GM23248 (cell line): ENCODE data around the gene ALOX15. TPM values are rescaled to one million over a fixed set of nuclear protein-coding genes. Genes with fewer than 3 reads are reported as not detected.

Source experiments
- DNase-seq: peaks from one replicate; pipeline ENCODE4 v3.0.0-alpha.2; 2015
- H2AFZ ChIP-seq: fragments of 200-600 bp; sonication (generic); 2 replicates; pipeline ENCODE4 v1.6.1; 2016; ENCODE audit warnings: antibody characterized with exemption
- H3F3A ChIP-seq: fragments of 200-600 bp; sonication (generic); 2 replicates; pipeline ENCODE4 v1.6.1; 2016; ENCODE audit warnings: mild to moderate bottlenecking, antibody characterized with exemption, mixed run types; ENCODE audit not compliant: insufficient read depth
- H3K27ac ChIP-seq: fragments of 200-600 bp; sonication (generic); 2 replicates; pipeline ENCODE4 v1.5.1; 2016; ENCODE audit warnings: mild to moderate bottlenecking
- H3K27me3 ChIP-seq: fragments of 200-600 bp; sonication (generic); replicated peaks from 2 replicates; pipeline ENCODE4 v1.6.1; 2016; ENCODE audit warnings: mild to moderate bottlenecking; ENCODE audit not compliant: insufficient read depth
- H3K36me3 ChIP-seq: fragments of 200-600 bp; sonication (generic); 2 replicates; pipeline ENCODE4 v1.6.1; 2016; ENCODE audit warnings: low read depth, mild to moderate bottlenecking
- H3K4me1 ChIP-seq: fragments of 200-600 bp; sonication (generic); 2 replicates; pipeline ENCODE4 v1.6.1; 2016; ENCODE audit warnings: mild to moderate bottlenecking; ENCODE audit not compliant: insufficient read depth
- H3K4me2 ChIP-seq: fragments of 200-600 bp; sonication (generic); one replicate; pipeline ENCODE4 v1.6.1; 2016; ENCODE audit warnings: mild to moderate bottlenecking; ENCODE audit not compliant: unreplicated experiment
- H3K4me3 ChIP-seq: fragments of 200-600 bp; sonication (generic); 2 replicates; pipeline ENCODE4 v1.5.1; 2016; ENCODE audit warnings: mild to moderate bottlenecking
- H3K79me2 ChIP-seq: fragments of 200-600 bp; sonication (generic); 2 replicates; pipeline ENCODE4 v1.6.1; 2016; ENCODE audit warnings: mild to moderate bottlenecking; ENCODE audit not compliant: insufficient read depth
- H3K9ac ChIP-seq: fragments of 200-600 bp; sonication (generic); 2 replicates; pipeline ENCODE4 v1.6.1; 2016; ENCODE audit warnings: mild to moderate bottlenecking
- H3K9me2 ChIP-seq: fragments of 200-600 bp; sonication (generic); 2 replicates; pipeline ENCODE4 v1.6.1; 2016; ENCODE audit warnings: mixed run types, mild to moderate bottlenecking, moderate library complexity; ENCODE audit not compliant: insufficient read depth
- H3K9me3 ChIP-seq: fragments of 200-600 bp; sonication (generic); one replicate; pipeline ENCODE4 v1.6.1; 2017; ENCODE audit warnings: low read depth
- H4K20me1 ChIP-seq: fragments of 200-600 bp; sonication (generic); 2 replicates; pipeline ENCODE4 v1.6.0; 2016; ENCODE audit not compliant: insufficient read depth
- EZH2 ChIP-seq: fragments of 200-600 bp; sonication (generic); IDR thresholded peaks from 2 replicates; pipeline ENCODE4 v1.6.1; 2018; ENCODE audit warnings: antibody characterized with exemption, mild to moderate bottlenecking; ENCODE audit not compliant: insufficient read depth, poor library complexity, severe bottlenecking
- EZH2phosphoT487 ChIP-seq: fragments of 200-600 bp; sonication (generic); IDR thresholded peaks from 2 replicates; pipeline ENCODE4 v1.6.1; 2018; ENCODE audit warnings: antibody characterized with exemption, moderate library complexity, mild to moderate bottlenecking, low read depth; ENCODE audit not compliant: insufficient read depth
- WGBS, 2 experiments: methylation state at CpG; one replicate each; pipeline ENCODE4 v1.1.6; 2015 to 2017; ENCODE audit warnings: low lambda C conversion rate in 2 of 2, low coverage in 1 of 2; ENCODE audit errors: missing lambda C conversion rate in 2 of 2; 5-methylcytosine and 5-hydroxymethylcytosine counted together
- in situ Hi-C: fragments of 300-500 bp; cut with MboI; formaldehyde crosslinking; loops from 2 replicates; pipeline ENCODE4 v1.15.0; 2020
- polyA plus RNA-seq: library from polyadenylated mRNA; unstranded; fragments of >200 nt; fragmentation: Nextera tagmentation; extraction: Ambion mirVana; gene quantifications from 2 replicates; pipeline ENCODE4 v1.2.1, GENCODE V29; 2016
- total RNA-seq: library from RNA; depleted of rRNA; stranded (reverse); fragments of >200 nt; shearing (Covaris generic); gene quantifications from 2 replicates; pipeline ENCODE4 v1.2.3, GENCODE V29; 2014

The ALOX15 gene
- total and polyA plus RNA-seq, 2 experiments from 2014 or later: not detected

DNA sequence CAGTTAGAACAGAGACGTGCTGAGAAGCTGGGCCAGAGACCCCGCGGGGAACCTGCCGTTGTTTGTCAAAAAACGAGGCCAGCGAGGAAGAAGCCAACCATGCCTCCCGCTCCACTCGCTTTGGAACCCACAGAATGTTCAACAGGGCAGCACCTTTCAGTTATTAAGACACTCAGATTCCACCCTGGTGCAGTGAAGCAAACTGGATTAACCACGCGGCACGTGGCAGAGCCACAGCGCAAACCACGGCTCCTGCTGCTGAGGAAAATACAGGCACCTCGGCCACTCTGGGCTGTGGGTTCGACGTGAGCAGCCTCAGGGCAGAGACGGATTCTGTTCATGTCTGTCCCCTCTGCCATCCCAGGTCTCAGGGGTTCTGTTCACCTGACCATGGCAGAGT lies 24.4 kb downstream of the ALOX15 start:
- Histone ChIP-seq H3K79me2 (no peaks in the 10 kb centered on the region), H3K27ac (no peak overlapping the region), H3K27me3 (peaks cover 7% of the 10 kb centered on the region; the same call in 1 of the 2 replicates), H3F3A (no peaks in the 10 kb centered on the region), H3K4me1 (no peaks in the 10 kb centered on the region), H3K9ac (no peak overlapping the region), H3K4me3 (no peak overlapping the region), H3K4me2 (no peak overlapping the region), H3K9me2 (no peaks in the 10 kb centered on the region), H2AFZ (no peak overlapping the region), H3K9me3 (no peaks in the 10 kb centered on the region), H4K20me1 (no peaks in the 10 kb centered on the region), H3K36me3 (no peaks in the 10 kb centered on the region)
- in situ Hi-C loops: no loop called here
- DNase-seq: no peak
- 73 to 80% methylated on average over 16 to 17 of the region's 17 CpGs for WGBS, 2 experiments
- TF ChIP-seq EZH2 (no peak), EZH2phosphoT487 (no peak)

DNA sequence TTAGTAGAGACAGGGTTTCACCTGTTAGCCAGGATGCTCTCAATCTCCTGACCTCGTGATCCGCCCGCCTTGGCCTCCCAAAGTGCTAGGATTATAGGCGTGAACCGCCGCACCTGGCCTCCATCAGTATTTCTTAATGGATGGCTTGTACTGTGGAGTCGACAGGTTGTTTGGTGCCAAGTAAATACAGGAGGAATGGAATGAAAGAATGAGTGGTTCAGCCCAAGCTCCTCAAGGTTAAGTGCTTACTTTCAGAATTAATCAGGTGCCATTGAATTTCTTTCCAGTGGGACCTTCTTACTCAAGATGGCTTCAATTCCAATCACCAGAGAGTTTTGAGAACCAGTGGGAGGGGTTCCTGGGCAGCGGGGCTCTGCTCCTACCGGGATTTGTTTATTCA lies 25.0 kb downstream of the ALOX15 start:
- TF ChIP-seq EZH2 (no peak), EZH2phosphoT487 (no peak)
- H3K9me2 ChIP-seq: no peaks in the 10 kb centered on the region
- no peak for DNase-seq
- no peaks in the 10 kb centered on the region for H3F3A ChIP-seq
- no peak overlapping the region for H3K4me3 ChIP-seq
- in situ Hi-C loops: no loop called here
- peaks cover 8% of the 10 kb centered on the region; the same call in 1 of the 2 replicates for H3K27me3 ChIP-seq
- H2AFZ ChIP-seq: no peak overlapping the region
- H3K4me1 ChIP-seq: no peaks in the 10 kb centered on the region
- no peaks in the 10 kb centered on the region for H3K79me2 ChIP-seq
- H3K36me3 ChIP-seq: no peaks in the 10 kb centered on the region
- H4K20me1 ChIP-seq: no peaks in the 10 kb centered on the region
- WGBS, 2 experiments: 72 to 76% methylated on average over 9 of the region's 9 CpGs
- no peaks in the 10 kb centered on the region for H3K9me3 ChIP-seq
- H3K4me2 ChIP-seq: no peak overlapping the region
- H3K9ac ChIP-seq: no peak overlapping the region
- no peak overlapping the region for H3K27ac ChIP-seq

DNA sequence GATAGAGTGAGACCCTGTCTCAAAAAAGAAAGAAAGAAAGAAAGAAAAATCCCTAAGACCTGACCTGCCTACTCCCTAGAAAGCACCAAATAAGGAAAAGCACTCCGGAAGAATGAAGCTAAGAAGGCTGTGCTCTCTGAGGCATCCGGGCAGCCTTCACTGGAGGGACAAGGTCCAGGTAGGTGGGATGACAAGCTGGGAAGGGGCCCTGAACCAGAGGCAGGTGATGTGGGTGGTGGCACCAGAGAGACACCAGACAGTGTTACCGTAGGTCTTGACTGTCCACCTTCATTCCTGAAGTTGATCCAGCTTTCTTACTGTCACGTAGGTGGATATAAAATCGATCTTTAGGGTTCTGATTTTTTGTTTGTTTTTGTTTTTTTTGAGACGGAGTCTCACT lies 30.8 kb downstream of the ALOX15 start:
- Histone ChIP-seq H3F3A (no peaks in the 10 kb centered on the region), H3K9ac (no peak overlapping the region), H4K20me1 (no peaks in the 10 kb centered on the region), H2AFZ (no peak overlapping the region), H3K4me2 (no peak overlapping the region), H3K27me3 (peaks cover 42% of the 10 kb centered on the region), H3K36me3 (no peaks in the 10 kb centered on the region), H3K79me2 (no peaks in the 10 kb centered on the region), H3K4me1 (no peaks in the 10 kb centered on the region), H3K27ac (no peak overlapping the region), H3K9me3 (no peaks in the 10 kb centered on the region), H3K9me2 (no peaks in the 10 kb centered on the region), H3K4me3 (no peak overlapping the region)
- DNase-seq: no peak
- 73 to 75% methylated on average over 6 of the region's 6 CpGs for WGBS, 2 experiments
- in situ Hi-C loops: no loop called here
- TF ChIP-seq EZH2phosphoT487 (no peak), EZH2 (no peak)

DNA sequence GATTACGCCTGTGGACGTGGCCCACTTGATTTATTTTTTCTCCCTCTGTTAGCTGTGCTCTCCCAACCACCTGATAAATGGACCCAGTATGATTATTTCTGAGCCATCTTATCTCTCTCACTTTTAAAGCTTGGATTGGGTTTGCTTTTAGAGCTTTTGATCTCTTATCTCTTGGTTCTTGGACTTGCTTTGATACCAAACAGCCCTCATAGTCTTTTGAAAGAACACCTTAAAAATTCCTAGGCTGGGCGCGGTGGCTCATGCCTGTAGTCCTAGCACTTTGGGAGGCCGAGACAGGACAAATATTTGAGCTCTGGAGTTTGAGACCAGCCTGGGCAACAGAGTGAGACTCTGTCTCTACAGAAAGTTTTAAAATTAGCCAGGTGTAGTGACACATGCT lies 31.3 kb downstream of the ALOX15 start:
- Histone ChIP-seq H3F3A (no peaks in the 10 kb centered on the region), H3K9me3 (no peaks in the 10 kb centered on the region), H3K4me3 (no peak overlapping the region), H4K20me1 (no peaks in the 10 kb centered on the region), H3K36me3 (no peaks in the 10 kb centered on the region), H3K9ac (no peak overlapping the region), H3K27me3 (peaks cover 45% of the 10 kb centered on the region), H3K9me2 (no peaks in the 10 kb centered on the region), H3K79me2 (no peaks in the 10 kb centered on the region), H3K4me2 (no peak overlapping the region), H3K4me1 (no peaks in the 10 kb centered on the region), H2AFZ (no peak overlapping the region), H3K27ac (no peak overlapping the region)
- no peak for TF ChIP-seq EZH2phosphoT487
- no peak for TF ChIP-seq EZH2
- DNase-seq: no peak
- in situ Hi-C loops: no loop called here
- WGBS, 2 experiments: 69 to 73% methylated on average over 5 of the region's 5 CpGs

DNA sequence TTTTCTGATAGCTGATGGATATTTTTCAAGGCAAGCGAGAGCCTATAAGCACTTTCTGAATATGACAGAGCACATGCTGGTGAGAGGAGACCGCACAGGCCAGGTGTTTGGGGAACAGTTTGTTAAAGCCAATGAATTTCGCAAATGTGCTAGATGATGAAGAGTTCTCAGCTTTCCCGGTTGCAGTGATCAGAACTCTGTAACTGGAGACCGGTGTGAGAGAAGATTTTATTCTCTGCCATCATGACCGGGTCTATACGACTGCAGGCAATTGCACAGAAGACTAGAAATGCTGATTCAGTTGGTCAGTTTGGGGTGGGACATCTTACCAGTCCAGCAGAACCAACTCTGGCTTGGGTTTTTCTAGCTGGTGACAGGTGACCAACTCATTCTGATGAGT lies 31.7 kb downstream of the ALOX15 start:
- no peak overlapping the region for H3K27ac ChIP-seq
- WGBS, 2 experiments: 81 to 82% methylated on average over 7 of the region's 7 CpGs
- in situ Hi-C loops: no loop called here
- no peak overlapping the region for H3K9ac ChIP-seq
- H3K9me2 ChIP-seq: no peaks in the 10 kb centered on the region
- no peaks in the 10 kb centered on the region for H3K9me3 ChIP-seq
- no peaks in the 10 kb centered on the region for H3K36me3 ChIP-seq
- H3K4me3 ChIP-seq: no peak overlapping the region
- no peak for TF ChIP-seq EZH2phosphoT487
- TF ChIP-seq EZH2: no peak
- no peaks in the 10 kb centered on the region for H3F3A ChIP-seq
- H4K20me1 ChIP-seq: no peaks in the 10 kb centered on the region
- H3K4me2 ChIP-seq: no peak overlapping the region
- H3K27me3 ChIP-seq: peaks cover 46% of the 10 kb centered on the region
- H3K79me2 ChIP-seq: no peaks in the 10 kb centered on the region
- no peaks in the 10 kb centered on the region for H3K4me1 ChIP-seq
- H2AFZ ChIP-seq: no peak overlapping the region
- no peak for DNase-seq
